Large intestine (tissue), 3 donors: Measurements from ENCODE around the gene PLXDC1. TPM values are rescaled to one million over a fixed set of nuclear protein-coding genes. Genes with fewer than 3 reads are reported as not detected.
"Not testable (repeated sequence)": the region's sequence is repeated elsewhere in the genome, so short reads cannot be mapped to it uniquely, and the experiment has no call there.

Experiments used
- DNase-seq, 2 donors: peaks; one replicate each; pipeline versions ENCODE4 v3.0.0 to v3.0.0-alpha.2; 2013
- H3K27ac ChIP-seq: one replicate; pipeline ENCODE4 v1.5.1; 2013; ENCODE audit warnings: low read length
- H3K27me3 ChIP-seq: 2 replicates; pipeline ENCODE4 v1.6.1; 2013; ENCODE audit warnings: low read length; ENCODE audit not compliant: control insufficient read depth, insufficient read depth
- H3K36me3 ChIP-seq: 2 replicates; pipeline ENCODE4 v1.6.1; 2013; ENCODE audit warnings: low read length; ENCODE audit not compliant: control insufficient read depth, insufficient read depth
- H3K4me1 ChIP-seq: one replicate; pipeline ENCODE4 v1.6.1; 2013; ENCODE audit warnings: low read length; ENCODE audit not compliant: control insufficient read depth, insufficient read depth
- H3K4me3 ChIP-seq: one replicate; pipeline ENCODE4 v1.5.1; 2013; ENCODE audit warnings: low read length
- H3K9me3 ChIP-seq: one replicate; pipeline ENCODE4 v1.6.1; 2013; ENCODE audit warnings: mild to moderate bottlenecking, low read depth, low read length, moderate library complexity; ENCODE audit not compliant: control insufficient read depth
- WGBS: methylation state at CpG from one replicate; pipeline ENCODE4 v1.1.5; 2013; ENCODE audit warnings: low lambda C conversion rate; ENCODE audit not compliant: insufficient coverage; 5-methylcytosine and 5-hydroxymethylcytosine counted together
- polyA plus RNA-seq: library from polyadenylated mRNA; unstranded; fragments of 120-200 nt; gene quantifications from one replicate; pipeline ENCODE4 v1.2.1, GENCODE V29; 2013

PLXDC1 gene
- polyA plus RNA-seq, 1 donor: 4.1 TPM

DNA sequence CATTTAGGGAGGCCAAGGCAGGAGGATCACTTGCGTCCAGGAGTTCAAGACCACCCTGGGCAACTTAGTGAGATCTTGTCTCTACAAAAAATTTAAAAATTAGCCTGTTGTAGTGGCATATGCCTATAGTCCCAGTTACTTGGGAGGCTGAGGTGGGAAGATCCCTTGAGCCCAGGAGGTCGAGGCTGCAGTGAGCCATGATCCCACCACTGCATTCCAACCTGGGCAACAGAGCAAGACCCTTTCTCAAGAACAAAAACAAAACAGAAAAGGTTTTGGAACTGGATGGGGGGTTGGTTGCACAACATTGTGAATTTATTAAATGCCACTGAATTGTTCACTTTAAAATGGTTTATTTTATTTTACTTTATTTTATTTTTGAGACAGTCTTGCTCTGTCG, 21.2 kb downstream of the PLXDC1 start:
- no peaks in the 10 kb centered on the region for H3K27me3 ChIP-seq
- no peaks in the 10 kb centered on the region for H3K36me3 ChIP-seq
- no peaks in the 10 kb centered on the region for H3K4me1 ChIP-seq
- no peak overlapping the region for H3K4me3 ChIP-seq
- WGBS: 80% methylated on average over 1 of the region's 3 CpGs
- no peak overlapping the region for H3K27ac ChIP-seq
- no peak for DNase-seq
- no peaks in the 10 kb centered on the region for H3K9me3 ChIP-seq

DNA sequence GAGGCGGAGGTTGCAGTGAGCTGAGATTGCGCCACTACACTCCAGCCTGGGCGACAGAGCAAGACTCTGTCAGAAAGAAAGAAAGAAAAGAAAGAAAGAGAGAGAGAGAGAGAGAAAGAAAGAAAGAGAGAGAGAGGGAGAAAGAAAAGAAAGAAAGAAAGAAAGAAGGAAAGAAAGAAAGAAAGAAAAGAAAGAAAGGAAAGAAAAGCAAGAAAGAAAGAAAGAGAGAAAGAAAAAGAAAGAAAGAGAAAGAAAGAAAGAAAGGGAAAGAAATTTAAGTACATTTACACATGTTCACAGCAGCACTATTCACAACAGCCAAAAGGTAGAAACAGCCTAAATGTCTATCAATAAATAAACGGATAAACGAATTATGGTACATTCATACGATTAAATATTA, 21.9 kb downstream of the PLXDC1 start:
- H3K4me3 ChIP-seq, H3K27ac ChIP-seq, H3K27me3 ChIP-seq, H3K9me3 ChIP-seq, DNase-seq, H3K4me1 ChIP-seq, H3K36me3 ChIP-seq: not testable (repeated sequence)
- WGBS: 87% methylated on average over 4 of the region's 6 CpGs

DNA sequence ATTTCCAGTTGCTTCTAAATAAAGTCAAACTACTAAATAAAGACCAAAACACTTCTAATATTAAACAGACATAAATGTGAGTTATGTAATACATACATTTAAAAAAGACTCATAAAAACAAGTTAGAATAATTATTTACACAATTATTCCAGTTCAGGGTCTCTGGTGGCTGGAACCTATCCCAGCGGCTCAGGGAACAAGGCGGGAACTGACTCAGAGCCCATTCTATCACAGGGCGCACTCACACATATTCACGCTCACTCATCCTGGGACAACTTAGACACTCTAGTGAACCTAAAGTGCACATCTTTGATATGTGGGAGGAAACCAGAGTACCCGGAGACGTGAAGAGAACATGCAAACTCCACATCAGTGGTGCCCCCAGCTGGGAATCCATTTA, 25.0 kb downstream of the PLXDC1 start:
- Histone ChIP-seq H3K27me3 (peaks cover 3% of the 10 kb centered on the region), H3K9me3 (no peaks in the 10 kb centered on the region), H3K36me3 (no peaks in the 10 kb centered on the region), H3K4me3 (no peak overlapping the region), H3K27ac (no peak overlapping the region), H3K4me1 (no peaks in the 10 kb centered on the region)
- DNase-seq: no peak
- no CpG with 5 or more reads among the region's 6 CpGs for WGBS

DNA sequence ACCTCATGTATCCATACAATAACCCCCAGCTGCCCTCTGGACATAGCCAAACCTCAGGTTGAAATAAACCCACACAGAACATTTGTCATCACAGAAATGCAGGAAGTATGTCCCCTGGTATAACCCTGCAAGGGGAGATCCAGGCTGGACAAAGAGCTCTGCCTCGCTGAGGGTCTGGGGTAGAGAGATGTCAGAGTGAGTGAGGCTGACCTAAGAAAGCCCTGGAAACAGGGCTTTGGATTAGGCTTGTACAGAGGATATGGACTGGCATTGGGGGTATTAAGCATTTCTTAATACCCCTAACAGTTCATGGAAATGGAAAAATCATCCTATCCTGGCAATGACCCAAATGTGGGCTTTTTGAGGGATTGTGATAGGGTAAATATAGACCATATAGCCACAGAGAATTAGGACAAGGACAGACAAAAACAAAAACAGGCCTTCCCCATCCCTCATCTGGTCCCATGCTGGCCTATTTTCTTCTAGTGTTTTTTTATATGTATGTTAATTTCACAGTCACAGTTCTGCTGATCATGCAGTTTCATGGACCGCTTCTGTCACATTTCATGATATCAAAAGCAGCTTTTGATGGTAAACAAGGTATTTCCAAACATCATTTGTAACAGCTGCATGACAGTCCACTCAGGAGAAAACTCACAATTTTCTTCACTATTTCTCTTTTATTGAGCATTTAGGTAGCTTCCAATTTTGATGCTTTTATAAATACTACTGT, 26.1 kb downstream of the PLXDC1 start:
- DNase-seq: no peak
- Histone ChIP-seq H3K4me1 (no peaks in the 10 kb centered on the region), H3K9me3 (no peaks in the 10 kb centered on the region), H3K27me3 (peaks cover 3% of the 10 kb centered on the region), H3K4me3 (no peak overlapping the region), H3K27ac (no peak overlapping the region), H3K36me3 (no peaks in the 10 kb centered on the region)
- WGBS: 100% methylated on average over 1 of the region's 2 CpGs

GRCh38 chr17:39123627-39124026, 27.8 kb downstream of the PLXDC1 start:
- Histone ChIP-seq H3K27me3 (peaks cover 3% of the 10 kb centered on the region), H3K9me3 (no peaks in the 10 kb centered on the region), H3K27ac (no peak overlapping the region), H3K4me3 (no peak overlapping the region), H3K4me1 (no peaks in the 10 kb centered on the region), H3K36me3 (no peaks in the 10 kb centered on the region)
- DNase-seq: no peak
- no CpG with 5 or more reads among the region's 9 CpGs for WGBS

GRCh38 chr17:39122991-39123390, 28.4 kb downstream of the PLXDC1 start:
- no peaks in the 10 kb centered on the region for H3K4me1 ChIP-seq
- H3K36me3 ChIP-seq: no peaks in the 10 kb centered on the region
- H3K9me3 ChIP-seq: no peaks in the 10 kb centered on the region
- DNase-seq: no peak
- H3K27ac ChIP-seq: no peak overlapping the region
- H3K27me3 ChIP-seq: peaks cover 3% of the 10 kb centered on the region
- H3K4me3 ChIP-seq: no peak overlapping the region
- no CpG with 5 or more reads among the region's 7 CpGs for WGBS

GRCh38 chr17:39121919-39122318, 29.5 kb downstream of the PLXDC1 start:
- not testable (repeated sequence) for DNase-seq, H3K36me3 ChIP-seq, H3K4me3 ChIP-seq, H3K27me3 ChIP-seq, H3K9me3 ChIP-seq, H3K27ac ChIP-seq, H3K4me1 ChIP-seq
- no CpG with 5 or more reads among the region's 10 CpGs for WGBS

- no peaks in the 10 kb centered on the region for H3K9me3 ChIP-seq
- H3K27me3 ChIP-seq: peaks cover 12% of the 10 kb centered on the region
- H3K4me3 ChIP-seq: no peak overlapping the region
- no peak overlapping the region for H3K27ac ChIP-seq
- no peaks in the 10 kb centered on the region for H3K36me3 ChIP-seq
- peaks cover 8% of the 10 kb centered on the region for H3K4me1 ChIP-seq
- WGBS: no CpG with 5 or more reads among the region's 5 CpGs
- DNase-seq: no peak
Measured at GRCh38 chr17:39118674-39119419, 32.6 kb downstream of the PLXDC1 start.

- Histone ChIP-seq H3K4me1 (peaks cover 8% of the 10 kb centered on the region), H3K9me3 (no peaks in the 10 kb centered on the region), H3K27me3 (peaks cover 13% of the 10 kb centered on the region), H3K36me3 (no peaks in the 10 kb centered on the region), H3K27ac (no peak overlapping the region), H3K4me3 (no peak overlapping the region)
- no peak for DNase-seq
- WGBS: no CpG with 5 or more reads among the region's 3 CpGs
Measured at GRCh38 chr17:39116224-39116623, 35.2 kb downstream of the PLXDC1 start.

GRCh38 chr17:39115135-39115534, 36.3 kb downstream of the PLXDC1 start:
- Histone ChIP-seq H3K4me3 (no peak overlapping the region), H3K27me3 (peaks cover 16% of the 10 kb centered on the region), H3K4me1 (peaks cover 8% of the 10 kb centered on the region), H3K9me3 (no peaks in the 10 kb centered on the region), H3K36me3 (no peaks in the 10 kb centered on the region), H3K27ac (peak overlapping the region; percentile 10)
- DNase-seq: no peak
- no CpG with 5 or more reads among the region's 5 CpGs for WGBS
